Cardiac muscle cell (in vitro differentiated cells and primary cell): Measurements from ENCODE around the gene PLA2G2F. TPM values are rescaled to one million over a fixed set of nuclear protein-coding genes. Genes with fewer than 3 reads are reported as not detected.

ENCODE experiments used
- DNase-seq, 2 donors: peaks; one replicate each; pipeline versions ENCODE4 v3.0.0 to v3.0.0-alpha.2; 2010 to 2017; ENCODE audit warnings: low read depth in 1 of 2, low spot score in 1 of 2
- H3K27ac ChIP-seq: fragments of 200-600 bp; sonication (generic); 2 replicates; pipeline ENCODE4 v1.5.1; 2016
- H3K27me3 ChIP-seq: fragments of 200-600 bp; sonication (generic); 2 replicates; pipeline ENCODE4 v1.6.0; 2016; ENCODE audit warnings: control low read depth
- H3K36me3 ChIP-seq: fragments of 200-600 bp; sonication (generic); 2 replicates; pipeline ENCODE4 v1.5.1; 2016; ENCODE audit warnings: control low read depth
- H3K4me1 ChIP-seq: fragments of 200-600 bp; sonication (generic); 2 replicates; pipeline ENCODE4 v1.8.1; 2017; ENCODE audit warnings: low read depth, mild to moderate bottlenecking, mixed run types
- H3K4me3 ChIP-seq: fragments of 200-600 bp; sonication (generic); 2 replicates; pipeline ENCODE4 v1.5.1; 2016; ENCODE audit warnings: mild to moderate bottlenecking
- H3K9me3 ChIP-seq: fragments of 200-600 bp; sonication (generic); 2 replicates; pipeline ENCODE4 v1.5.1; 2017; ENCODE audit warnings: low read depth, mild to moderate bottlenecking, control low read depth
- CTCF ChIP-seq: IDR thresholded peaks from 2 replicates; pipeline ENCODE4 v1.5.1; 2012; ENCODE audit warnings: low read depth, mild to moderate bottlenecking, low read length
- polyA plus RNA-seq: library from polyadenylated mRNA; unstranded; fragments of >200 nt; fragmentation: Nextera tagmentation; extraction: Ambion mirVana; gene quantifications from 2 replicates; pipeline ENCODE4 v1.2.1, GENCODE V29; 2016
- total RNA-seq: library from RNA; depleted of rRNA; stranded (reverse); fragments of >200 nt; gene quantifications from 2 replicates; pipeline ENCODE4 v1.2.3, GENCODE V29; 2016

PLA2G2F gene
- total and polyA plus RNA-seq, 2 experiments from 2014 or later = not detected

- H3K36me3 ChIP-seq = no peaks in the 10 kb centered on the region
- H3K27ac ChIP-seq = no peak overlapping the region
- peak in 1 of 2 donors; percentile 72 for DNase-seq
- H3K9me3 ChIP-seq = no peaks in the 10 kb centered on the region
- no peak for TF ChIP-seq CTCF
- no peak overlapping the region for H3K4me3 ChIP-seq
- H3K4me1 ChIP-seq = no peaks in the 10 kb centered on the region
- no peaks in the 10 kb centered on the region for H3K27me3 ChIP-seq
Observed at GRCh38 chr1:20093940-20094391, 45.2 kb upstream of the PLA2G2F start.

- Histone ChIP-seq H3K4me1 (no peaks in the 10 kb centered on the region), H3K36me3 (no peaks in the 10 kb centered on the region), H3K27me3 (no peaks in the 10 kb centered on the region), H3K27ac (no peak overlapping the region), H3K4me3 (no peak overlapping the region), H3K9me3 (no peaks in the 10 kb centered on the region)
- peak in 1 of 2 donors; percentile 65 for DNase-seq
- TF ChIP-seq CTCF = no peak
Observed at GRCh38 chr1:20095564-20096434, 43.3 kb upstream of the PLA2G2F start.

GRCh38 chr1:20096840-20097447 lies 42.2 kb upstream of the PLA2G2F start:
- H3K9me3 ChIP-seq = no peaks in the 10 kb centered on the region
- no peak overlapping the region for H3K4me3 ChIP-seq
- H3K36me3 ChIP-seq = no peaks in the 10 kb centered on the region
- TF ChIP-seq CTCF = no peak
- no peak overlapping the region for H3K27ac ChIP-seq
- no peaks in the 10 kb centered on the region for H3K4me1 ChIP-seq
- DNase-seq = no peak
- H3K27me3 ChIP-seq = no peaks in the 10 kb centered on the region

GRCh38 chr1:20099533-20099932 lies 39.6 kb upstream of the PLA2G2F start:
- Histone ChIP-seq H3K36me3 (no peaks in the 10 kb centered on the region), H3K27ac (no peak overlapping the region), H3K9me3 (no peaks in the 10 kb centered on the region), H3K4me1 (no peaks in the 10 kb centered on the region), H3K4me3 (no peak overlapping the region), H3K27me3 (no peaks in the 10 kb centered on the region)
- DNase-seq = no peak
- no peak for TF ChIP-seq CTCF

- peak; percentile 89 for TF ChIP-seq CTCF
- H3K27me3 ChIP-seq = no peaks in the 10 kb centered on the region
- H3K36me3 ChIP-seq = no peaks in the 10 kb centered on the region
- H3K27ac ChIP-seq = no peak overlapping the region
- H3K9me3 ChIP-seq = no peaks in the 10 kb centered on the region
- peak; percentile 68 to 78 for DNase-seq
- H3K4me3 ChIP-seq = no peak overlapping the region
- H3K4me1 ChIP-seq = no peaks in the 10 kb centered on the region
Observed at GRCh38 chr1:20100632-20101355, 38.3 kb upstream of the PLA2G2F start.
